GM12878 (cell line): Measurements from ENCODE around the gene MRTFB. TPM values are rescaled to one million over a fixed set of nuclear protein-coding genes. Genes with fewer than 3 reads are reported as not detected.

Experiments used
- ATAC-seq: fragments of 200-7000 bp; cut with Tn5 transposase; 3 replicates; pipeline ENCODE4 v1.9.1; 2020; ENCODE audit warnings: mild to moderate bottlenecking, moderate library complexity
- BruUV-seq: library from RNA; stranded (reverse); fragments of 400-500 nt; replicated peaks from 2 replicates; lab custom pipeline; 2021; lab: Mats Ljungman, UMichigan
- CTCF ChIA-PET: fragments of 300-600 bp; sonication (Branson Sonifier 250); formaldehyde crosslinking; extraction: SDS; loops from one replicate; lab custom pipeline; 2021; ENCODE audit warnings: inconsistent platforms; lab: Yijun Ruan, JAX
- POLR2A ChIA-PET: fragments of 350-600 bp; formaldehyde crosslinking; extraction: SDS; loops from one replicate; lab custom pipeline; 2021; ENCODE audit warnings: inconsistent platforms; lab: Charles Lee
- RAD21 ChIA-PET: fragments of 300-600 bp; sonication (Branson Sonifier 250); formaldehyde crosslinking; loops from one replicate; lab custom pipeline; 2023; ENCODE audit warnings: antibody characterized with exemption; ENCODE audit not compliant: unreplicated experiment; lab: Charles Lee
- SMC1A ChIA-PET: fragments of 300-600 bp; sonication (Branson Sonifier 250); formaldehyde crosslinking; loops from one replicate; lab custom pipeline; 2023; ENCODE audit not compliant: unreplicated experiment, uncharacterized antibody; lab: Charles Lee
- DNase-seq: peaks from one replicate; pipeline ENCODE4 v3.0.0-alpha.2; 2011; ENCODE audit warnings: low read depth, low spot score
- FAIRE-seq: peaks from 3 replicates; lab custom pipeline; 2011; peaks lifted over from hg19 to GRCh38; lab: Jason Lieb, UNC
- H2AFZ ChIP-seq: 2 replicates; pipeline ENCODE4 v1.6.0; 2011; ENCODE audit warnings: low read depth, low read length, control low read depth; ENCODE audit not compliant: control insufficient read depth
- H3K27ac ChIP-seq: 2 replicates; pipeline ENCODE4 v1.5.1; 2011; ENCODE audit warnings: control low read depth; ENCODE audit not compliant: control insufficient read depth, insufficient read depth
- H3K27me3 ChIP-seq, 2 experiments: replicated peaks in 1 of 2; 2 replicates each; pipeline versions ENCODE4 v1.6.0 to v1.6.1; 2011; ENCODE audit warnings: low read length in 1 of 2; ENCODE audit not compliant: control insufficient read depth in 2 of 2, insufficient read depth in 2 of 2
- H3K36me3 ChIP-seq, 2 experiments: 2 replicates each; pipeline ENCODE4 v1.5.1; 2011; ENCODE audit warnings: low read length in 1 of 2; ENCODE audit not compliant: control insufficient read depth in 2 of 2, insufficient read depth in 2 of 2
- H3K4me1 ChIP-seq: 2 replicates; pipeline ENCODE4 v1.6.1; 2011; ENCODE audit warnings: mild to moderate bottlenecking, low read length, moderate library complexity, mixed read lengths; ENCODE audit not compliant: control insufficient read depth, insufficient read depth
- H3K4me2 ChIP-seq: 2 replicates; pipeline ENCODE4 v1.6.0; 2011; ENCODE audit warnings: control low read depth; ENCODE audit not compliant: control insufficient read depth, insufficient read depth
- H3K4me3 ChIP-seq: fragments of 200-600 bp; sonication (generic); 2 replicates; pipeline ENCODE4 v1.5.1; 2016
- H3K79me2 ChIP-seq: 2 replicates; pipeline ENCODE4 v1.6.0; 2011; ENCODE audit warnings: low read length; ENCODE audit not compliant: control insufficient read depth, insufficient read depth
- H3K9ac ChIP-seq: 2 replicates; pipeline ENCODE4 v1.8.0; 2011; ENCODE audit warnings: low read length, control low read depth, mixed read lengths; ENCODE audit not compliant: control insufficient read depth, insufficient read depth
- H3K9me3 ChIP-seq: replicated peaks from 3 replicates; pipeline ENCODE4 v1.5.1; 2011; ENCODE audit warnings: mild to moderate bottlenecking, low read length; ENCODE audit not compliant: control insufficient read depth, insufficient read depth
- H4K20me1 ChIP-seq: 2 replicates; pipeline ENCODE4 v1.6.0; 2011; ENCODE audit not compliant: control insufficient read depth, insufficient read depth
- CEBPZ ChIP-seq: fragments of 150-350 bp; IDR thresholded peaks from 2 replicates; pipeline ENCODE4 v1.6.1; 2016; ENCODE audit warnings: low read depth, low read length
- NFYB ChIP-seq: IDR thresholded peaks from 2 replicates; pipeline ENCODE4 v1.6.1; 2011; ENCODE audit warnings: low read depth, mild to moderate bottlenecking, low read length, improper control_type of control experiment, moderate library complexity; ENCODE audit not compliant: insufficient read depth
- NKRF ChIP-seq: fragments of 450-650 bp; conservative IDR thresholded peaks from 2 replicates; pipeline ENCODE4 v1.6.1; 2017; ENCODE audit warnings: mild to moderate bottlenecking, moderate library complexity
- PKNOX1 ChIP-seq: fragments of 450-650 bp; IDR thresholded peaks from 2 replicates; pipeline ENCODE4 v1.6.1; 2016; ENCODE audit warnings: mild to moderate bottlenecking
- RBBP5 ChIP-seq: fragments of 200-600 bp; sonication (generic); conservative IDR thresholded peaks from 2 replicates; pipeline ENCODE4 v1.6.1; 2016
- ZNF207 ChIP-seq: fragments of 450-650 bp; IDR thresholded peaks from 2 replicates; pipeline ENCODE4 v1.6.1; 2014; ENCODE audit warnings: antibody characterized with exemption, mild to moderate bottlenecking, borderline replicate concordance
- ZNF24 ChIP-seq: fragments of 450-650 bp; IDR thresholded peaks from 2 replicates; pipeline ENCODE4 v1.6.1; 2017; ENCODE audit warnings: antibody characterized with exemption, mild to moderate bottlenecking
- ZNF274 ChIP-seq: IDR thresholded peaks from one replicate; pipeline ENCODE4 v1.8.0; 2011; ENCODE audit not compliant: insufficient read length, insufficient read depth
- WGBS: methylation state at CpG from one replicate; pipeline ENCODE4 v1.1.6; 2016; ENCODE audit warnings: low lambda C conversion rate; ENCODE audit not compliant: insufficient replicate concordance, insufficient coverage; ENCODE audit errors: missing lambda C conversion rate; 5-methylcytosine and 5-hydroxymethylcytosine counted together
- in situ Hi-C: fragments of 300-500 bp; cut with MboI; formaldehyde crosslinking; loops from 9 replicates; pipeline ENCODE4 v1.14.3; 2018; ENCODE audit warnings: mixed read lengths
- intact Hi-C: fragments of 100-400 bp; cut with micrococcal nuclease; formaldehyde crosslinking; loops from one replicate; pipeline ENCODE4 v1.14.2; 2022; ENCODE audit not compliant: unreplicated experiment
- polyA plus RNA-seq, 11 experiments: library from polyadenylated mRNA; depleted of rRNA in 4 of 11; unstranded in 6 of 11; stranded (reverse) in 5 of 11; fragments of >200 nt; fragmentation: Nextera tagmentation in 4 of 11; fragmentation: Illumina TruSeq in 1 of 11; extraction: Ambion mirVana in 4 of 11; extraction: Trizol in 1 of 11; gene quantifications; 1 replicate in 1 of 11; 2 replicates in 10 of 11; pipeline versions ENCODE4 v1.2.1 to v1.2.3, GENCODE V29; 2011 to 2016; ENCODE audit warnings: inconsistent platforms in 2 of 11, missing spikeins in 2 of 11, low read depth in 1 of 11
- total RNA-seq, 4 experiments: library from RNA; depleted of rRNA in 3 of 4; stranded (reverse); fragments of >200 nt in 3 of 4; fragmentation: Illumina TruSeq in 1 of 4; extraction: Trizol in 1 of 4; gene quantifications; 2 replicates each; pipeline versions ENCODE4 v1.2.1 to v1.2.3, GENCODE V29; 2013 to 2021

Gene MRTFB
- total and polyA plus RNA-seq, 10 of the 15 experiments (the other 5 are each of a cell fraction or from before 2014, with no cell fraction given) = 2.1 to 14.3 (median 8.0) TPM

- TF ChIP-seq NKRF = no peak
Observed at GRCh38 chr16:14148016-14148415, 76.9 kb downstream of the MRTFB start (continued).

- Histone ChIP-seq H3K4me2 (no peak overlapping the region), H3K79me2 (no peaks in the 10 kb centered on the region), H2AFZ (no peak overlapping the region), H4K20me1 (no peaks in the 10 kb centered on the region), H3K36me3 (no peaks in the 10 kb centered on the region), H3K9me3 (no peaks in the 10 kb centered on the region), H3K27me3 (no peaks in the 10 kb centered on the region), H3K27ac (no peak overlapping the region), H3K9ac (no peak overlapping the region), H3K4me1 (peaks cover 11% of the 10 kb centered on the region), H3K4me3 (no peak overlapping the region)
- ChIA-PET SMC1A (interaction anchor here (0.8 to 3.6 kb wide), 6 partner anchors 8 to 122 kb away, joined by 3 to 16 read pairs (median 4); no protein-coding TSS in a partner anchor), POLR2A (interaction anchor here (0.6 kb wide), 1 partner anchor 343 kb away, joined by 3 read pairs; no protein-coding TSS in a partner anchor), CTCF (interaction anchor here (1.3 to 1.9 kb wide), 2 partner anchors 10 to 229 kb away, joined by 4 to 5 read pairs; partner anchors contain the start of gene ERCC4), RAD21 (no interaction called here)
- DNase-seq (no peak), FAIRE-seq (no peak), ATAC-seq (no peak)
- in situ Hi-C loops (no loop called here), intact Hi-C loops (no loop called here)
- TF ChIP-seq RBBP5 = no peak
- TF ChIP-seq CEBPZ = no peak
- TF ChIP-seq PKNOX1 = no peak
- TF ChIP-seq ZNF207 = no peak
- TF ChIP-seq ZNF274 = no peak
- TF ChIP-seq NFYB = no peak
- TF ChIP-seq ZNF24 = no peak
- no TSS peak for BruUV-seq
- WGBS = 99% methylated on average over 8 of the region's 8 CpGs
Observed at GRCh38 chr16:14148569-14148968, 77.5 kb downstream of the MRTFB start.
